ENCODE measurements around the gene TGFBI. TPM values are rescaled to one million over a fixed set of nuclear protein-coding genes. Genes with fewer than 3 reads are reported as not detected.

The TGFBI gene
- polyA plus RNA-seq, 10 donors = 111 to 323 (median 186) TPM

Other genes with a start within 250 kb of the TGFBI start
- 1 to 10 TPM in 1 of 10 donors, under 1 TPM in 8, not detected in 1; 0.16 to 2.7 (median 0.52) TPM for gene SLC25A48, start 194.3 kb upstream of the TGFBI start, polyA plus RNA-seq (ENCODE audit: insufficient read length in 10 of 10)
- not detected for gene IL9, start 133.1 kb upstream of the TGFBI start, polyA plus RNA-seq (ENCODE audit: insufficient read length in 10 of 10)
- gene LECT2, start 74.0 kb upstream of the TGFBI start, polyA plus RNA-seq (ENCODE audit: insufficient read length in 10 of 10) = under 1 TPM in 3 of 10 donors, not detected in 7; 0.28 to 0.90 (median 0.33) TPM
- 10 to 100 TPM; 33.1 to 53.7 (median 45.9) TPM for gene SMAD5, start 103.9 kb downstream of the TGFBI start, polyA plus RNA-seq (ENCODE audit: insufficient read length in 10 of 10)
- gene SMIM32, start 164.2 kb downstream of the TGFBI start, polyA plus RNA-seq (ENCODE audit: insufficient read length in 10 of 10) = under 1 TPM in 3 of 10 donors, not detected in 7; 0.10 to 0.20 (median 0.15) TPM